ENCODE data around the gene EXOC3L2.

EXOC3L2 gene

GRCh38 chr19:45218426-45218825 is 26.8 kb downstream of the EXOC3L2 start:
- DNase-seq, result no peak

GRCh38 chr19:45217957-45218334 is 27.3 kb downstream of the EXOC3L2 start:
- no peak for DNase-seq

GRCh38 chr19:45217193-45217956 is 27.8 kb downstream of the EXOC3L2 start:
- DNase-seq, result no peak

GRCh38 chr19:45216667-45217066 is 28.5 kb downstream of the EXOC3L2 start:
- DNase-seq, result no peak

- DNase-seq, result no peak
Observed at GRCh38 chr19:45215391-45216191, 29.6 kb downstream of the EXOC3L2 start.

- DNase-seq, result no peak
Observed at GRCh38 chr19:45213031-45213430, 32.2 kb downstream of the EXOC3L2 start.

GRCh38 chr19:45211751-45212381 is 33.3 kb downstream of the EXOC3L2 start:
- DNase-seq, result no peak

GRCh38 chr19:45206328-45206727 is 38.9 kb downstream of the EXOC3L2 start:
- no peak for DNase-seq

GRCh38 chr19:45205810-45206209 is 39.4 kb downstream of the EXOC3L2 start:
- DNase-seq, result no peak

- no peak for DNase-seq
Observed at GRCh38 chr19:45202637-45203036, 42.6 kb downstream of the EXOC3L2 start.

- no peak for DNase-seq
Observed at GRCh38 chr19:45200568-45200967, 44.6 kb downstream of the EXOC3L2 start.

GRCh38 chr19:45195764-45196163 is 49.4 kb downstream of the EXOC3L2 start:
- DNase-seq, result no peak

- DNase-seq, result no peak
Observed at GRCh38 chr19:45191375-45191774, 53.8 kb downstream of the EXOC3L2 start.

GRCh38 chr19:45189971-45190370 is 55.2 kb downstream of the EXOC3L2 start:
- no peak for DNase-seq

- no peak for DNase-seq
Observed at GRCh38 chr19:45187421-45188100, 57.6 kb downstream of the EXOC3L2 start.

GRCh38 chr19:45186509-45187334 is 58.5 kb downstream of the EXOC3L2 start:
- DNase-seq, result no peak

GRCh38 chr19:45184115-45184514 is 61.1 kb downstream of the EXOC3L2 start:
- no peak for DNase-seq

GRCh38 chr19:45182758-45183157 is 62.4 kb downstream of the EXOC3L2 start:
- DNase-seq, result no peak

GRCh38 chr19:45180936-45181335 is 64.3 kb downstream of the EXOC3L2 start:
- no peak for DNase-seq

- no peak for DNase-seq
Observed at GRCh38 chr19:45179892-45180370, 65.3 kb downstream of the EXOC3L2 start.

- no peak for DNase-seq
Observed at GRCh38 chr19:45179072-45179891, 65.9 kb downstream of the EXOC3L2 start.
